H1 (cell line): ENCODE data around the gene SCN10A. TPM values are rescaled to one million over a fixed set of nuclear protein-coding genes. Genes with fewer than 3 reads are reported as not detected.

Source experiments
- BACH1 ChIP-seq: IDR thresholded peaks from 2 replicates; pipeline ENCODE4 v1.6.1; 2012; ENCODE audit warnings: low read length, improper control_type of control experiment
- CTBP2 ChIP-seq: IDR thresholded peaks from 2 replicates; pipeline ENCODE4 v1.7.0; 2011; ENCODE audit warnings: borderline replicate concordance, mild to moderate bottlenecking, moderate library complexity, mixed read lengths, low read length; ENCODE audit not compliant: insufficient read depth, insufficient read length
- EGR1 ChIP-seq: IDR thresholded peaks from 2 replicates; pipeline ENCODE4 v1.6.1; 2011; ENCODE audit warnings: low read depth, low read length, borderline replicate concordance
- NANOG ChIP-seq: IDR thresholded peaks from 2 replicates; pipeline ENCODE4 v1.6.1; 2011; ENCODE audit warnings: low read length, low read depth, mild to moderate bottlenecking, inconsistent platforms; ENCODE audit not compliant: insufficient read depth, poor library complexity, severe bottlenecking
- POU5F1 ChIP-seq: IDR thresholded peaks from 2 replicates; pipeline ENCODE4 v1.6.1; 2011; ENCODE audit warnings: low read depth, mild to moderate bottlenecking, low read length, moderate library complexity
- RXRA ChIP-seq: IDR thresholded peaks from 2 replicates; pipeline ENCODE4 v1.6.1; 2011; ENCODE audit warnings: low read depth, mild to moderate bottlenecking, low read length, moderate library complexity; ENCODE audit not compliant: insufficient read depth
- SAP30 ChIP-seq: fragments of 300-600 bp; sonication (generic); IDR thresholded peaks from 2 replicates; pipeline ENCODE4 v1.7.1; 2012; ENCODE audit warnings: low read length, moderate library complexity, mild to moderate bottlenecking, inconsistent platforms; ENCODE audit not compliant: insufficient read depth, insufficient replicate concordance
- polyA plus RNA-seq, 7 experiments: library from polyadenylated mRNA; depleted of rRNA in 3 of 7; stranded (reverse) in 5 of 7; unstranded in 2 of 7; fragments of >200 nt in 5 of 7; fragments of 200-250 nt in 2 of 7; gene quantifications; 1 replicate in 5 of 7; 2 replicates in 1 of 7; 4 replicates in 1 of 7; pipeline versions ENCODE4 v1.2.1 to v1.2.3, GENCODE V29; 2011 to 2013; ENCODE audit warnings: missing spikeins in 2 of 7, mixed read lengths in 2 of 7
- total RNA-seq: library from RNA; stranded (reverse); fragmentation: NEBNext Ultra II Directional; extraction: Animal tissue kit (Norgen Biotek cat#: 25700); gene quantifications from 2 replicates; pipeline ENCODE4 v1.2.1, GENCODE V29; 2021

The SCN10A gene
- total and polyA plus RNA-seq, 2 of the 8 experiments (the other 6 are each of a cell fraction or from before 2014, with no cell fraction given): not detected

DNA sequence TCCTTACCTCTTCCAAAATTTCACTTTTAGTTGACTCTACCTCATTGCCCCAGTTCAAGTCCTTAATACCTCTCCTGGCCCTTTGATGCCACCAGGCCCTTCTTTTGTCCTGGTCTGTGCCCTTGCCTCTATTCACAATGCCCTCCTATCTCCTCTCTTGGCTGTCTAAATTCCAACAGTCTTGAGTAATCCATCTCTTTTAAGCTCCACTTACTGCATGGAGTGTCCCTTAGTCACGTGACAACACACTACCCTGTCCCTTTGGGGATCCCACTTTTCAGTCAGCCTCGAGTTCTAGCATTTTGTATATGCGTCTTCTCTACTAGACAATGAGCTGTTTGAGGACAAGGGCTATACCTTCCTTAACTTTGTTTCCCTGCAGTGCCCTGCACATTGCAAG is 113.8 kb downstream of the SCN10A start (continued):
- TF ChIP-seq CTBP2 (no peak), RXRA (no peak), EGR1 (no peak), BACH1 (no peak), SAP30 (no peak), NANOG (no peak), POU5F1 (no peak)
